Measurements from ENCODE around the gene TSPAN6.

TSPAN6 gene

DNA sequence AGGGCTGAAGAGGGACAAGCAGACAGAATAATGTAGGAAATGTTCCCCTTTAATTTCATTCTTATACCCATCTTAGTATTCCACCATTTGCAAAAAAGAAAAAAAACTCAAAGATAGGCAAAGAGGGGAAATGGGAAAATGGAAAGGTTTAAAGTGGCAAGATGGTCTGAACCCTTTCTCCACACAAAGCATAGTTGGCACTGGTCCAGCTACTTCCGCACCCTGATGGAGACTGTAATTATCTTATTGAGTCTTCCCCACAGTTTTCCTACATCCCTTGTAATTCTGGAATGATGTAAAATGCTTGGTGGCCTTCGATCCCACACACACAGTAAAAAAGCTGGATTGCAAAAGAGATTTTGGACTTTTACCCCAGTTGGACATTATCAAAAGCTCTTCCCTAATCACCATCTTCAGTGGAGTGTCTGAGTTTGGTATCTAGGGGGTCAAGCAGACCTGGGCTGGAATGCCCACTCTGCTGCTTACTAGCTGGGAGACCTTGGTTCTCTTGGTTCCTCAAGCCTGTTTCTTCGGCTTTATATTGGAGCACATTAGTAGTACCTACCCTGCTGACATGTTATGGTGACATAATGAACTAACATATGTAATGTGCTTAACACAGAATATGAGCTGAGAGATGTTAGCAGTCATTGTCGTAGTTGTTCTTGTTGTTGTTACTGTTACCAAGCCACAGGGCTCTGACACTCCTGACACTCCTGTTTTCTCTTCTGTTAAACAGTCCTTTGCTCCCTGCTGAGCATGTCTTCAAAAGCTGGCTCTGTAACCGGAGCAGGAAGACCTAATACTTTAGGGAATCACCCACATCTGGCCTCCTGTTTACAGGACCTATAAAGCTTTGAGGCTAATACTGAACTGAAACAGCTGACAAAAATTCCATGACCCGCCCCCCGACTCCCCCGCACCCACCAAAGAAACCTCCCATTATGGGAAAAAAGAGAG, 12.1 kb upstream of the TSPAN6 start:
- no peak for DNase-seq (ENCODE audit: low read depth in 1 of 2, low spot score in 1 of 2)

- DNase-seq (ENCODE audit: low read depth in 1 of 2, low spot score in 1 of 2): no peak
Measured at GRCh38 chrX:100647739-100648138, 11.1 kb upstream of the TSPAN6 start.

DNA sequence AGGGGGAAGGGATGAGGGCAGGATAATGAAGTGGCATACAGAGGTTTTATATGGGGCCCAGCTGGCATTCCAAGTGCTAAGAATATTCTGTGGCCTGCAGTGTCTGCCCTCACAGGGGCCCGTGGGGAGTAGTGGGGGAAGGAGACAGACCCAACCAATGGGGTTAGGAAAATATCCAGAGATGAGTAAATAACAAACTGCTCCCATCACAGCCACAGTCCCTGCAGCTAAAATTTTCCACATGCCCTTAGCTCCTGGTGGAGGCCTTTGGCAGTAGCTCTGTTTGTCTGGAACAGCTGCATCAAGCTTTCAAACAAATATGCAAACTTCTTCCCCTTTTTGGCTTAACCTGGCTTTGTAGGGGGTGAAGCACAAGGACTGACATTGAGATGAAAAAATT, 10.5 kb upstream of the TSPAN6 start:
- no peak for DNase-seq (ENCODE audit: low read depth in 1 of 2, low spot score in 1 of 2)

GRCh38 chrX:100645106-100645505, 8.5 kb upstream of the TSPAN6 start:
- DNase-seq (ENCODE audit: low read depth in 1 of 2, low spot score in 1 of 2): no peak

GRCh38 chrX:100643956-100644860, 7.6 kb upstream of the TSPAN6 start, which contains the start of gene SRPX2:
SRPX2 (plus strand) TSS chrX:100644199; CDS start chrX:100646323, 2,124 bp downstream.
- DNase-seq (ENCODE audit: low read depth in 1 of 2, low spot score in 1 of 2): no peak

- no peak for DNase-seq (ENCODE audit: low read depth in 1 of 2, low spot score in 1 of 2)
Measured at GRCh38 chrX:100643212-100643611, 6.6 kb upstream of the TSPAN6 start.

GRCh38 chrX:100642290-100642689, 5.7 kb upstream of the TSPAN6 start:
- DNase-seq (ENCODE audit: low read depth in 1 of 2, low spot score in 1 of 2): no peak

DNA sequence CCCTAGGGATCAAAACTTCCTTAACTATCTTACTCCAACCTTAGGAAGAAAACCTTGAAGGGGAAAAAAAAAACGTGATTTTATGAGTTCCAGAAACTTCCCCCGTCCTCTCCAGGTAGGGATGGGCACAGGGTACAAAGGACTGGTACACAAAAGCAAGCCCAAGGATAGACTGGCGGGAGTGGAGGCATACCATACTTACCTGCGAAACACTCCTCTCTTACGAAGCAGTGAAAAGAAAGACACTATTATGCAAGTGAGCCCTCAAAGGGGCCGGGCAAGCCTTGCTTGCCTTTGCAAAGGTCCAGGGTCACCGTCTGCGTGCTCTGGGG, 651 bp downstream of the TSPAN6 start:
- DNase-seq (ENCODE audit: low read depth in 1 of 2, low spot score in 1 of 2): no peak

DNA sequence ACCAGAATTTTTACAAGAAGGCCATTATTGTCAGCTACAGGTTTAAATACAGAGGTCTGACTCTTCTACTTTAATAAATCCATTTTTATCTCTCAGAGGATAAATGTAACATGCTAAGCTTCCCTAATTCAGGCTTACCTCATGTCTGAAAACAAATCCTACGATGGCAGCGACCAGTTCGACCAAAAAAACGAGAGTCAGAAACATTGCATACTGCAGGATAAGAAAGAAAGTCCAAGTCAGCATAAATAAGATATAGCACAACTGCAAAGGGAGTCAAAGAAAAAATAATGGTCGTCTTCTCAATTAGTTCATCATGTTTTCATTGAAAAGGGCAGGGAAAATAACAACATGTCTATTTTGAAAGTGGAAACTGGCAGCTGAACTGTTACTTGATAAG, 1.6 kb downstream of the TSPAN6 start:
- no peak for DNase-seq (ENCODE audit: low read depth in 1 of 2, low spot score in 1 of 2)

DNA sequence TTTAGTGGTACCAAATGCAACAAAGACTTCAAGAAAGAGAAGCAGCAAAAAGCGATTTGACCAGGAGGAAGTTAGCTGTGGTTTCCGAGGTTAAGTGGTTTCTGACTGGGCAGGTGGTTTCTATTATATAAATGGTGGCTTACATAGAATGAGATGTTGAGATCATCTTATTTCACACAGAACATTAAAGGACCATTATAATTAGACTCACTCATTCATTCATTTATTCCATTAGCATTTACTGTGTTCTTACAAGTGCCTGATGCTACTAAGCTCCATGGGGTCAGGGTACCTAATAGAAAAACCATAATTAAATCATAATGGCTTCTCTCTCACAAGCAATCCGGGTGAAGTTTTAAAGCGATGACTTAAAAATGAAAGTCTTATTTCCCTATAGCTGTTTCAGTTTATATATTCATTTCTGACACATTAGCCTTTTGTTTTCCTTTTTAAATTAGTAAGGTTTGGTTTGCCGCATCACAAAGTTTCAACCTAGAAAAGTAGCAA, 10.6 kb downstream of the TSPAN6 start:
- no peak for DNase-seq (ENCODE audit: low read depth in 1 of 2, low spot score in 1 of 2)

- DNase-seq (ENCODE audit: low read depth in 1 of 2, low spot score in 1 of 2): no peak
Measured at GRCh38 chrX:100623001-100623400, 13.6 kb downstream of the TSPAN6 start.

- DNase-seq (ENCODE audit: low read depth in 1 of 2, low spot score in 1 of 2): no peak
Measured at GRCh38 chrX:100615005-100615404, 21.6 kb downstream of the TSPAN6 start.

GRCh38 chrX:100611951-100612350, 24.7 kb downstream of the TSPAN6 start:
- no peak for DNase-seq (ENCODE audit: low read depth in 1 of 2, low spot score in 1 of 2)

DNA sequence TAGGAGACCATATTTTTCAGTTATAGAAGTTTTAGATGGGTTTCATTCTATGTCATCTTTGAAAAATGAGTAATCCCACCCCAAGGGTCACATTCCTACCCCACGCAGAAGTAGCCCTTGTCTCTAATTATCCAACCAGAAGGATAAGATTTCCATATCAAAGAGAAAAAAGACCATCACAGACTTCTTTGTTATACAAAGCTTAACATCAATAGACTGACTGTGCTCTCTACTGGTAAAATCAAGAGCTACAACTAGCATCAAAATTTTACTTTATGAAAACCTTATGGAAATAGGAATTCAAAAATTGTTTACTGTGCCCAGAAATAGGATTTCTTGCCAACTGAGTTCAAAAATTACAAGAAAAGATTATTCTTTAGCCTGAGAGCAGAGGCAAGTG, 27.0 kb downstream of the TSPAN6 start:
- no peak for DNase-seq (ENCODE audit: low read depth in 1 of 2, low spot score in 1 of 2)

- DNase-seq (ENCODE audit: low read depth in 1 of 2, low spot score in 1 of 2): no peak
Measured at GRCh38 chrX:100606753-100607152, 29.9 kb downstream of the TSPAN6 start.

DNA sequence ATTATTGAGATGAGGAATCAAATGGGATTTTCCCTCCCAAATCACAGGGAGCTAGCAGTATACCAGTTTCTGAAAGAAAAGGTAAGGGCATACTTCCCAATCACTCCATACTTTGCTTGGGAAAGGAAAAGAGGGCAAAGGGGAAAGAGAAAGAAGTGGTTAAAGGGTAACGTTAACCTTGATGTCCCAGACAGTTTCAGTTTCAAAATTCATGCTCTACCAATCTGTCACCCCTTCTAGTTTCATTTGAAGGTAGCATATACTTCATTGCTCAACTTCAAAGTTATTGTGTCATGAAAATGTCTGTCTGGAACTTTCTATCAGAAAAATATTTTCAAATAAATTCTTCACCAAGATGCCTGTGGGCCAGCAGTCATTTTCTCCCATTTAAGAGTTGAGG, 35.8 kb downstream of the TSPAN6 start:
- no peak for DNase-seq (ENCODE audit: low read depth in 1 of 2, low spot score in 1 of 2)

DNA sequence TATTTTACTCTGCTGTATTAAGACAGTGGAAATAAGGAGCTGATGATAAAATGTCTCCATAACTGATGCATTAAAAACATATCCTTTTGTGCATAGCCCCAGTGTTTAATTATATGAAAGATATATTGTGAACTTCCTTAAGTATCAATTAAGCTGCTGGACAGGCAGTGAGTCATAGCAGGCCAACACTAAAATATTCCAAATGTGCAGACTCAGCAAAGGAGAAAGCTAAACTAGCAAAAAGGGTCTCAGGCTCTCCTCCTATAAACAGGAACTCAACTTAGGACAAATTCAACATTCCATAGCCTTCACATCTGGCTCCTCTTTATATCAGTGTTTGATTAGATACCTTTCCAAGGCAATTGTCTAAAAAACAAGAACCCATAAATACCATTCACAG, 36.3 kb downstream of the TSPAN6 start:
- DNase-seq (ENCODE audit: low read depth in 1 of 2, low spot score in 1 of 2): no peak

GRCh38 chrX:100599456-100599855, 37.1 kb downstream of the TSPAN6 start:
- DNase-seq (ENCODE audit: low read depth in 1 of 2, low spot score in 1 of 2): no peak

DNA sequence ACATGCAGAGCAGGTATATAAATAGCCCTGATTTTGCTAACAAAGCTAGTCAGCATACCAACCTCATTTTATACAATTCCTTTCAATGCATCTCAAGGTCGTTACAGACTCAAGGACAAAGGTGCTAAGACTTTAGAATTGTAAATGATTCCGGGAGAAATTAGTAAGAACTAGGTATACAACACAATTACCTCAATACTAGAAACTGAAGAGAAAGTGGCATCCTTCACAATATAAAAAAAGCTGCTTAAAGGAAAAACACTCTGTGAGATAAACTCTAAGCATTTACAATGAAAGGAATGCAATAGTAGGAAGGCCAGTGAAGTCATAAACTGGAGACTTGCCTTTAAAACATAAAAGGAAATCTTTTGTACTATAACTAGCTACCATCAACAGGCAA, 40.0 kb downstream of the TSPAN6 start:
- DNase-seq (ENCODE audit: low read depth in 1 of 2, low spot score in 1 of 2): no peak

- DNase-seq (ENCODE audit: low read depth in 1 of 2, low spot score in 1 of 2): no peak
Measured at GRCh38 chrX:100593581-100593980, 43.0 kb downstream of the TSPAN6 start.

DNA sequence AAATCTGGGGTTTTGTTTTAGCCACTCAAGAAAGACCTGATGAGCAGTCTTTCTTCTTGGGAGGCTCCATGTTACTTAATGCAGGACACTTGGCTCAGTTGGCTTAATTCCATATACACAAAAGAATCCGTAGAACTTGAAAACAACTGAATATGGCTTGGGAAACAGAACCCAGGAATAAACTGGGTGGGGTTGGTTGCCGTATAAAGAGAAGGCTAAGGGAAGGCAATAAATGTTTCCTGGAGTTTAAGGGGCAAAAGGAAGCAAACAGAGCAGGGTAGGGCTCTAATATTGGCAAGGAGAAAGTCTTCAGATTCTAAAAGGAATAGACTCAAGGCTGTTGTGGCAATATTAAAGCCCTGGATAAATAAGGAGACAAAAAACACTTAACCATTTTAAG, 43.5 kb downstream of the TSPAN6 start:
- DNase-seq (ENCODE audit: low read depth in 1 of 2, low spot score in 1 of 2): no peak

Data from stimulated activated CD4-positive, alpha-beta T cell treated with anti-CD3 and anti-CD28 coated beads, Interleukin-15, amount 100 ng/mL, for 1 hour (primary cell).